Measurements from ENCODE around the gene DCLRE1C. TPM values are rescaled to one million over a fixed set of nuclear protein-coding genes. Genes with fewer than 3 reads are reported as not detected.

DCLRE1C gene
- total RNA-seq, 1 donor from 2014 or later: 10.9 TPM

DNA sequence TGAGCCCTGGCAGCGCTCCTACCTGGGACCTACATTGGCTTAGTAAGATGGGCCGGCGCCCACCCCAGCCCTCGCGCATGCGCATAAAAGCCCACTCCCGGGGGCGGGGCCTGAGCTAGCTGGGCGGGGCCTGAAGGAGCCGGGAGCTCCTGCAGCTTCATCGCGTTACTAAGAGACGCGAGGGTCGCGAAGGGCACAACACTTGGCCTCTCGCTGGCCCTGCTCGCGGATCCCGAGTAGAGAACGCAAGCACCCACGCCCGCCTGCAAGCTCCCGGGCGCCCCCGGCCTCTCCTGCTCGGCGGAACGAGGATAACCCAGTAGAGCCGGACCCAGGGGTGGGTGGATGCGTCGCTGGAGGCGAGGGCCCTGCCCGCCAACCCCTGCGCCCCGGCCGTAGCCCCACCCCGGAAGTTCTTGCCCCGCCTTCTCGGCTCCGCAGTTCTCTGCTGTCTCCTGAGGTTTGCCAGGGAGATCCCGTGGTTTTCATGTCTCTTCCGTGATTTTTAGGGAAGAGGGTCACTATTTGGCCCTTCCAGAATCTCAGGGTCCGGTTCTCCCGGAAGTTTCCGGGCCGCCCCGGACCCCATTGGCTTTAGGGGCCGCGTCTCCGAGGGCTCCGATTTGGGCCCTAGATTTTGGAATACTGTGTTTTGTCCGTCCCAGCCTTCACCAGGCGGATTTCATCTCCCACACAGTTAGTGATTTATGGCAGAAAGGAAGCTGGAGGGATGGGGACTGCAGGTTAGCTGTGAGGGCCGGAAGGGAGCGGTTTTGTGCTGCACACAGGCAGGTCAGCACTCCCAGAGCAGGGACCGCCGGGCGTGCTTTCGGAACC lies 5.5 kb upstream of the DCLRE1C start, which contains the start of gene MEIG1:
Gene MEIG1, plus strand, starts transcription at position 168 of the 837 bp plus-strand sequence. CDS start 7,081 bp downstream, outside the sequence.
- Mint-ChIP-seq H3K4me1 (peaks cover 17% of the 10 kb centered on the region), H3K4me3 (peak within 1 kb of the TSS; percentile 99), H3K9me3 (no peaks in the 10 kb centered on the region), H3K27ac (ENCODE audit: unreplicated experiment) (peak within 1 kb of the TSS; percentile 100), H3K27me3 (ENCODE audit: low read depth) (no peaks in the 10 kb centered on the region), H3K36me3 (ENCODE audit: low read depth) (no peaks in the 10 kb centered on the region)
- TF ChIP-seq, protein P1, sequence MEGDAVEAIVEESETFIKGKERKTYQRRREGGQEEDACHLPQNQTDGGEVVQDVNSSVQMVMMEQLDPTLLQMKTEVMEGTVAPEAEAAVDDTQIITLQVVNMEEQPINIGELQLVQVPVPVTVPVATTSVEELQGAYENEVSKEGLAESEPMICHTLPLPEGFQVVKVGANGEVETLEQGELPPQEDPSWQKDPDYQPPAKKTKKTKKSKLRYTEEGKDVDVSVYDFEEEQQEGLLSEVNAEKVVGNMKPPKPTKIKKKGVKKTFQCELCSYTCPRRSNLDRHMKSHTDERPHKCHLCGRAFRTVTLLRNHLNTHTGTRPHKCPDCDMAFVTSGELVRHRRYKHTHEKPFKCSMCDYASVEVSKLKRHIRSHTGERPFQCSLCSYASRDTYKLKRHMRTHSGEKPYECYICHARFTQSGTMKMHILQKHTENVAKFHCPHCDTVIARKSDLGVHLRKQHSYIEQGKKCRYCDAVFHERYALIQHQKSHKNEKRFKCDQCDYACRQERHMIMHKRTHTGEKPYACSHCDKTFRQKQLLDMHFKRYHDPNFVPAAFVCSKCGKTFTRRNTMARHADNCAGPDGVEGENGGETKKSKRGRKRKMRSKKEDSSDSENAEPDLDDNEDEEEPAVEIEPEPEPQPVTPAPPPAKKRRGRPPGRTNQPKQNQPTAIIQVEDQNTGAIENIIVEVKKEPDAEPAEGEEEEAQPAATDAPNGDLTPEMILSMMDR (conservative IDR thresholded peaks at IDR 0.05): no peak
- peak; percentile 99 for DNase-seq (ENCODE audit: low read depth, low spot score)

DNA sequence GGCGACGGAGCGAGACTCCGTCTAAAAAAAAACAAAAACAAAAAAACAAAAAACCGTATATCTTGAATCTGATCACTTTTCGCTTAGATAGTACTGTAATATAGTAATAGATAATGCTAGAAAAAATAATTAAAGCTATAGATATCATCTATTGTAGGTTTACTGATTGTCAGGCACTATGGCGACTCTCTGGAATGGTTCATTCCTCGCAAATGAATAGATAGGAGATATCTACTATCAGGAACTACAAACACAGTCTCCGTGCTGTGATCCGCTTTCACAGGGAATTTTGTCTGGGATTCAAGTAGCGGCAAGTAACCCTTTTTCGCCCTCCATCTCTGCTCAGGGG lies 5.0 kb upstream of the DCLRE1C start:
- peak overlapping the region; percentile 99 for H3K4me3 Mint-ChIP-seq
- peaks cover 19% of the 10 kb centered on the region for H3K4me1 Mint-ChIP-seq
- no peaks in the 10 kb centered on the region for H3K9me3 Mint-ChIP-seq
- DNase-seq (ENCODE audit: low read depth, low spot score): no peak
- no peak overlapping the region for H3K27ac Mint-ChIP-seq (ENCODE audit: unreplicated experiment)
- TF ChIP-seq, protein P1 (conservative IDR thresholded peaks at IDR 0.05): no peak
- no peaks in the 10 kb centered on the region for H3K36me3 Mint-ChIP-seq (ENCODE audit: low read depth)
- no peaks in the 10 kb centered on the region for H3K27me3 Mint-ChIP-seq (ENCODE audit: low read depth)

DNA sequence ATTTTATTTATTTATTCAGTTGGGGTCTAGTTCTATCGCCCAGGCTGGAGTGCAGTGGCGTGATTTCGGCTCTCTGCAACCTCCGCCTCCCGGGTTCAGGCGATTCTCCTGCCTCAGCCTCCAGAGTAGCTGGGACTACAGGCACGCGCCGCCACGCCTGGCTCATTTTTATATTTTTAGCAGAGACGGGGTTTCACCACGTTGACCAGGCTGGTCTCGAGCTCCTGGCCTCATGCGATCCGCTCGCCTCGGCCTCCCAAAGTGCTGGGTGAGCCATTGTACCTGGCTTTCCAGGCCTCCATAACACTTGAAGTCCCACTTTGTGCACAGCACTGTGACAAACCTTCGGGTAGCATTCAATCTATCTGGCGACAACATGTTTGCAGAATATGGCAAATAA lies 1.0 kb upstream of the DCLRE1C start:
- Mint-ChIP-seq H3K4me3 (peak overlapping the region; percentile 98), H3K27ac (ENCODE audit: unreplicated experiment) (no peak overlapping the region), H3K9me3 (no peaks in the 10 kb centered on the region), H3K4me1 (peaks cover 36% of the 10 kb centered on the region), H3K27me3 (ENCODE audit: low read depth) (no peaks in the 10 kb centered on the region), H3K36me3 (ENCODE audit: low read depth) (no peaks in the 10 kb centered on the region)
- DNase-seq (ENCODE audit: low read depth, low spot score): no peak
- TF ChIP-seq, protein P1 (conservative IDR thresholded peaks at IDR 0.05): no peak

DNA sequence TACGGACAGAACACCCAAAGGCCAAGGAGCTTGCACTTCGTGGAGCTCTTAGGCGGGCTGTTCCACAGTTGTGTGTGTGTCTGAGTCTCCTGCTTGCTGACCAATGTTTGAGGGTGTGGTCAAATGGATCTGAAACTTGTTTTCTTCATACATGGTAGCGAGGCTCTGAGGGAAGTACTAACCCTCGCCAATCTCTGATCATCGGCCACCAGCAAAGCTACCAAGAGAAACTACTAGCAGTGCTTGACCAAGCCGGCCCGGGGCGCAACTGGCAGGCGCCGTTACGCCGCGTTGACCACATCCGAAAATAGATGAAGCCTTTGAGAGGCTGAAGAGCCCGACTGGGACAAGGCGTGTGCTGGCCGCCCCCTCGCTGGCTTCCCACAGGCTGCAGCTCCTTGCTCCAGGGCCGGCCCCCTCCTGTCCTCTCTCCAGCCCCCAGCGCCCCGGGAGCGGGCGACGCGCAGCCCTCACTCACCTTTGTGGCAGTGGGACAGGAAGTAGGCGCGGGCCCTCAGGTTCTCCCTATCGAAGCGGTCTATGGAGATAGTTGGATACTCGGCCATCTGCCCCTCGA lies 384 bp downstream of the DCLRE1C start:
- H3K27ac Mint-ChIP-seq (ENCODE audit: unreplicated experiment): peak overlapping the region; percentile 96
- no peaks in the 10 kb centered on the region for H3K36me3 Mint-ChIP-seq (ENCODE audit: low read depth)
- DNase-seq (ENCODE audit: low read depth, low spot score): no peak
- H3K4me1 Mint-ChIP-seq: peaks cover 27% of the 10 kb centered on the region
- H3K9me3 Mint-ChIP-seq: no peaks in the 10 kb centered on the region
- TF ChIP-seq, protein P1 (conservative IDR thresholded peaks at IDR 0.05): no peak
- peak overlapping the region; percentile 98 for H3K4me3 Mint-ChIP-seq
- no peaks in the 10 kb centered on the region for H3K27me3 Mint-ChIP-seq (ENCODE audit: low read depth)

DNA sequence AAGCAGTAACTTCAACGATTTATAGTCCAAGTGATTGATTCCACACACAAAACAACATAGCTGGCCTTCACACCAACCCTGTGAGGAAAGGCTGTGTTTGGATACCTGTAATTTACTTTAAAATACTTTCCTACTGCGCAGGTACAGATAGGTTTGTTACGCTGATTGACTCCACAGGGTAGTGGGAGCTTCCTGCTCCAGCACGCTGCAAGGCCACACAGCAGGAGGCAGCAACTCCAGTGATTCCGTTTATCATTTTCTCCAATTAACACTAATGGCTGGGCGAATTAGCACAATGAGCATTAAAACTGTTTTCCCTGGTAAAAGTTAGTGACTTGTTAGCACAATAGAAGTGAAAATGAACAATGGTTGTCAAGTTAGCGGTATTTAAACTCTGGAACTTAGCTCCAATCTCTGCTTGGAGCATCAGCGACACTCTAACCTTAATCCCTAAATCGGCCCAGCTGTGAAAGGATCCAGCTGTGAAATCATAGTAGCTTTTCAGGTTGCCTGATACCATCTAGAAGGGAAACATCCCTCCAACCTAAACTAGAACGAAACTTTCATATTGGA lies 959 bp downstream of the DCLRE1C start:
- no peak overlapping the region for H3K27ac Mint-ChIP-seq (ENCODE audit: unreplicated experiment)
- no peak for DNase-seq (ENCODE audit: low read depth, low spot score)
- H3K27me3 Mint-ChIP-seq (ENCODE audit: low read depth): no peaks in the 10 kb centered on the region

More for the DNA sequence above, 959 bp downstream of the DCLRE1C start:
- Mint-ChIP-seq H3K36me3 (ENCODE audit: low read depth) (no peaks in the 10 kb centered on the region), H3K4me1 (peaks cover 27% of the 10 kb centered on the region), H3K9me3 (no peaks in the 10 kb centered on the region), H3K4me3 (peak overlapping the region; percentile 98)
- TF ChIP-seq, protein P1 (conservative IDR thresholded peaks at IDR 0.05): no peak

All from neural crest cell (in vitro differentiated cells).